ENCODE data around the gene NR2C2AP.

DNA sequence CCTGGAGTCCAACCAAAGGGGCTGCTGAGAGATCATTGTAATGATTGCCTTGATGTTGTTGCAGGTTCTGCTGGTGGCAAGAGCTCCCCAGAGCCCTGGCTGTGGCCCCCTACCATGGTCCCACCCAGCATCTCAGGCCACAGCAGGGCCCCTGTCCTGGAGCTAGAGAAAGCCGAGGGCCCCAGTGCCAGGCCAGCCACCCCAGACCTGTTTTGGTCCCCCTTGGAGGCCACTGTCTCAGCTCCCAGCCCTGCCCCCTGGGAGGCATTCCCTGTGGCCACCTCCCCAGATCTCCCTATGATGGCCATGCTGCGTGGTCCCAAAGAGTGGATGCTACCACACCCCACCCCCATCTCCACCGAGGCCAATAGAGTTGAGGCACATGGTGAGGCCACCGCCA is 24.0 kb upstream of the NR2C2AP start:
- TF ChIP-seq POLR2AphosphoS5 (IDR thresholded peaks at IDR 0.05; ENCODE audit: insufficient read depth in 1 of 2, low read depth in 1 of 2) (no peak), POLR2A (IDR thresholded peaks at IDR 0.05) (no peak)
- TF ChIP-seq, protein P1, sequence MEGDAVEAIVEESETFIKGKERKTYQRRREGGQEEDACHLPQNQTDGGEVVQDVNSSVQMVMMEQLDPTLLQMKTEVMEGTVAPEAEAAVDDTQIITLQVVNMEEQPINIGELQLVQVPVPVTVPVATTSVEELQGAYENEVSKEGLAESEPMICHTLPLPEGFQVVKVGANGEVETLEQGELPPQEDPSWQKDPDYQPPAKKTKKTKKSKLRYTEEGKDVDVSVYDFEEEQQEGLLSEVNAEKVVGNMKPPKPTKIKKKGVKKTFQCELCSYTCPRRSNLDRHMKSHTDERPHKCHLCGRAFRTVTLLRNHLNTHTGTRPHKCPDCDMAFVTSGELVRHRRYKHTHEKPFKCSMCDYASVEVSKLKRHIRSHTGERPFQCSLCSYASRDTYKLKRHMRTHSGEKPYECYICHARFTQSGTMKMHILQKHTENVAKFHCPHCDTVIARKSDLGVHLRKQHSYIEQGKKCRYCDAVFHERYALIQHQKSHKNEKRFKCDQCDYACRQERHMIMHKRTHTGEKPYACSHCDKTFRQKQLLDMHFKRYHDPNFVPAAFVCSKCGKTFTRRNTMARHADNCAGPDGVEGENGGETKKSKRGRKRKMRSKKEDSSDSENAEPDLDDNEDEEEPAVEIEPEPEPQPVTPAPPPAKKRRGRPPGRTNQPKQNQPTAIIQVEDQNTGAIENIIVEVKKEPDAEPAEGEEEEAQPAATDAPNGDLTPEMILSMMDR (IDR thresholded peaks at IDR 0.05), result no peak

Data from vagina (tissue), 2 donors.